AG09309 (cell line): ENCODE measurements around the gene SMPX.

Experiments
- DNase-seq: peaks from one replicate; pipeline ENCODE4 v3.0.0-alpha.2; 2010; ENCODE audit warnings: low read depth
- H3K4me3 ChIP-seq: 2 replicates; pipeline ENCODE4 v1.5.1; 2011; ENCODE audit warnings: mild to moderate bottlenecking, low read depth, low read length, moderate library complexity; ENCODE audit not compliant: control insufficient read depth
- TF ChIP-seq, protein P1 (sequence below): IDR thresholded peaks from 2 replicates; pipeline ENCODE4 v1.5.1; 2011; ENCODE audit warnings: mild to moderate bottlenecking, low read depth, low read length, inconsistent platforms; ENCODE audit not compliant: insufficient read depth, control insufficient read depth; ENCODE audit errors: missing control alignments

Gene SMPX

DNA sequence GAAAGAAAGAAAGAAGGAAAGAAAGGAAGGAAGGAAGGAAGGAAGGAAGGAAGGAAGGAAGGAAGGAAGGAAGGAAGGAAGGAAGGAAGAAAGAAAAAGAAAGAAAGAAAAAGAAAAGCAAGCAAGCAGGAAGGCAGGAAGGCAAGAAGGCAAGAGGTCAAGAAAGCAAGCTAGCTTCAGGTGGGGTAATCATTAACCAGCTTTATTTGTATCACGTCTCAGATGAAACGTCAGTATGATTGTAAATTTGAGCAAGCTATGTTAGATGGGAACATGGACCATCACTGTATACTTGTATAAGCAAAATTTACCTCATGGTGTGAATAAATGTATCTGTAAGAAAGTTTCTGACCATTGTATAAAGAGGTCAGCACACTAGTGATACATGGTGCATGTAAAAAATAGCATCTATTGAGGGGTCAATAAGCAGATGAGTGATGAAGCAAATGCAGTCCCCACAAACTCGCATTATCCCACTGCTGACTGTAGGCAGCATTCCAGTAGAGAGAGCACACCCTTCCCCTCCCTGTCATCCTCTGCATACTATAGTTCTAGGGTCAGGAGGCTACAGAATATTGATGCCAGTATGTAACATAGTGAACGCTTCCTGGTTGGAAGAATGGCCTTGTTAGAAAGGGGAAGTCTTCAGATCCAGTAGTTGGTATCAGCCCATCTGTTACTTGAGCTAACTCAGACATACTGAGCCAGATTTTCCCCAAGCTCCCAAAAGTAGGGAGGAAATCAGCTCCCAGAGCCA lies 83.3 kb downstream of the SMPX start:
- no peak for DNase-seq

DNA sequence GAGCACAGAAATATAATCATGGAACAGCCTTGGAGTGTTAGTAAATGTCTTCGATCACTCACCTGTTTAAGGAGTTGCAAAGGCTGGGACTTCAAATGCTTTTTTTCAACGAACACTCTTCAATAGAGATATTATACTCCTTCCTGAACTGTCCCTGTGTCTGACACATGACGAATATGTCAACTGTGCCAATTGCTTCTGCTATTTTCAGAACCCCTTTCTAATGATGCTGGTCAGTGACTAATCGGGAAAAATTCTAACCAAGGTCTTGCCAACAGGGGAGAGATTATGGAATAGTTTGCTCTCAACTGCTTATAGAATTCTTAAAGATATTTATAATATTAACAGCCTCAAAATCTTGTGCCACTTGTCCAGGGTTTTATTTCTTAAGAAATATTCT lies 91.2 kb downstream of the SMPX start:
- TF ChIP-seq, protein P1, sequence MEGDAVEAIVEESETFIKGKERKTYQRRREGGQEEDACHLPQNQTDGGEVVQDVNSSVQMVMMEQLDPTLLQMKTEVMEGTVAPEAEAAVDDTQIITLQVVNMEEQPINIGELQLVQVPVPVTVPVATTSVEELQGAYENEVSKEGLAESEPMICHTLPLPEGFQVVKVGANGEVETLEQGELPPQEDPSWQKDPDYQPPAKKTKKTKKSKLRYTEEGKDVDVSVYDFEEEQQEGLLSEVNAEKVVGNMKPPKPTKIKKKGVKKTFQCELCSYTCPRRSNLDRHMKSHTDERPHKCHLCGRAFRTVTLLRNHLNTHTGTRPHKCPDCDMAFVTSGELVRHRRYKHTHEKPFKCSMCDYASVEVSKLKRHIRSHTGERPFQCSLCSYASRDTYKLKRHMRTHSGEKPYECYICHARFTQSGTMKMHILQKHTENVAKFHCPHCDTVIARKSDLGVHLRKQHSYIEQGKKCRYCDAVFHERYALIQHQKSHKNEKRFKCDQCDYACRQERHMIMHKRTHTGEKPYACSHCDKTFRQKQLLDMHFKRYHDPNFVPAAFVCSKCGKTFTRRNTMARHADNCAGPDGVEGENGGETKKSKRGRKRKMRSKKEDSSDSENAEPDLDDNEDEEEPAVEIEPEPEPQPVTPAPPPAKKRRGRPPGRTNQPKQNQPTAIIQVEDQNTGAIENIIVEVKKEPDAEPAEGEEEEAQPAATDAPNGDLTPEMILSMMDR: no peak
- H3K4me3 ChIP-seq: no peak overlapping the region
- no peak for DNase-seq

More for the DNA sequence above, 83.3 kb downstream of the SMPX start:
- no peak overlapping the region for H3K4me3 ChIP-seq
- TF ChIP-seq, protein P1: no peak

DNA sequence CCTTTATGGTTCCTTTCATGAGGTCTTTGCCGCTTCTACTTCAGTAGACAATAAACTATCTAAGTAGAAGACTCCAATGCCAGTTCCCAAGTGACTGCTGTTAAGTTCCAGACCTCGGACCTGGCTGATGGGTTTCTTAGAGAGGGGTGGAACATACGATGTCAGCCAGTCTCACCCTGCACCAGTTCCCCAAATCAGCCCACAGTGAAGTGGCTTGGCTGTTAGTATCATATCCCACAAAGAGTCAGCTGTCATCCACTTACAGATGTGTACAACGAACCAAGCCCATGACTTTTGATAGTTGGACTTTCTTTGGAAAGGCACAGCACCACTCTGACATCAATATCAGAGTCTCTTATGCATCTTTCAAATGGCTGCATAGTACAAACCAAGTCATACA lies 91.7 kb downstream of the SMPX start:
- TF ChIP-seq, protein P1: no peak
- no peak overlapping the region for H3K4me3 ChIP-seq

DNA sequence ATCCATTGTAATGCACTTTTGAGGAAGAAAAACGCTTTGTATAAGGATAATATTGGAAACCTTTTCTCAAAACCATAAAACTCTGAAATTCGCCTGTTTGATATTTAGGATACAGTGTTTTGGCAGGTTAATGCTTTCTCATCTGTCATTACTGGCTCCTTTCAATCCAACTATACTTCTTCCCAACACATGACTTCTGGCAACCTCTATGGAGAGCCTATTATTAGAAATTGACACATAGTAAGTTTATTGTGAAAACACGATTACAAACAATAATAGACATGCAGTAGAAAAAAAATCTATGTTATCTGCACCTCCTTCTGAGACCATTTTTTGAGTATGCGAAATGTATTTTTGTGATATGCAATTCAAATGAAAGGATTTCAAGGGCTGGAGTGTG lies 95.2 kb downstream of the SMPX start:
- TF ChIP-seq, protein P1: no peak
- no peak for DNase-seq
- no peak overlapping the region for H3K4me3 ChIP-seq

More for the DNA sequence above, 91.7 kb downstream of the SMPX start:
- DNase-seq: no peak

DNA sequence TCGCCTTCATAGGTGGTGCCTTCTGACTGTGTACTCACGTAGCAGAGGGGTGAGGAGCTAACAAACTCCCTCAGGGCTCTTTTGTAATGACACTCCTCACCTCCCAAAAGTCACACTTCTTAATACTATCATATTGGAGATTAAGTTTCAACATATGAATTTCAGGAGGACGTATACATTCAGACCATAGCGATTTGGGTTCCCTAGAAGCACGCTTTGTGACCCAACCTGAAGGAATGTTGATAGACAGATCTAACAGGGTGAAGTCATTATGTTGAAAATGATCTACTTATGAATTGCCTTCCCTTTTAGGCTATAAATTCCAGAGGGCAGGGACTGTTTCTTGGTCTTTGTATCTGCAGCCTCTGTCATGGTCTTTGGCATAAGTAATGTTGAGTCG lies 96.6 kb downstream of the SMPX start:
- TF ChIP-seq, protein P1: no peak
- no peak overlapping the region for H3K4me3 ChIP-seq
- DNase-seq: no peak

DNA sequence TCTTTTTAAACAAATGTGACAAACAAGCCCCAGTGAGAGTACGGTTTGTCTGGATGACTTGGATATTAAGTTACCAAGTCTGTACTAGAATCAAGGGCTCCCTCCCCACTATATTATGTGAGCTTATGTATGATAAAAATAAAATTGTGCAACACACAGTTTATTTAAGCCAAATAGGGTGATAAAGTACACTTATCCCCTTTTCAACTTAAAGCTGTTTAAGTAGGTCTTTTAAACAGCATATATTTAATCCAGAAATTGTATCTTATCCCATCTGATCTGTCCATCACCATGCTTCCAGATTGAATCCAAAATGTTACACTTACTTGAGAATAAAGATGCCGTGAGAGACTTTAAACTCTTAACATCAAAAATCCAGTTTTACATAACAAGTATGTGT lies 97.8 kb downstream of the SMPX start:
- TF ChIP-seq, protein P1: no peak
- no peak for DNase-seq
- H3K4me3 ChIP-seq: no peak overlapping the region
